ENCODE results near the gene F2RL3.
A peak's percentile ranks its signal among the peaks of the same experiment; 100 is the strongest.
"Not testable (repeated sequence)": the region's sequence is repeated elsewhere in the genome, so short reads cannot be mapped to it uniquely, and the experiment has no call there.

F2RL3 gene

GRCh38 chr19:16872728-16873127, 16.1 kb upstream of the F2RL3 start:
- in situ Hi-C loops (cut with HindIII; ENCODE audit: low sequenced_read_pairs): no loop called here
- H3K4me3 ChIP-seq (ENCODE audit: low read depth, low read length): no peak overlapping the region
- TF ChIP-seq, protein P1, sequence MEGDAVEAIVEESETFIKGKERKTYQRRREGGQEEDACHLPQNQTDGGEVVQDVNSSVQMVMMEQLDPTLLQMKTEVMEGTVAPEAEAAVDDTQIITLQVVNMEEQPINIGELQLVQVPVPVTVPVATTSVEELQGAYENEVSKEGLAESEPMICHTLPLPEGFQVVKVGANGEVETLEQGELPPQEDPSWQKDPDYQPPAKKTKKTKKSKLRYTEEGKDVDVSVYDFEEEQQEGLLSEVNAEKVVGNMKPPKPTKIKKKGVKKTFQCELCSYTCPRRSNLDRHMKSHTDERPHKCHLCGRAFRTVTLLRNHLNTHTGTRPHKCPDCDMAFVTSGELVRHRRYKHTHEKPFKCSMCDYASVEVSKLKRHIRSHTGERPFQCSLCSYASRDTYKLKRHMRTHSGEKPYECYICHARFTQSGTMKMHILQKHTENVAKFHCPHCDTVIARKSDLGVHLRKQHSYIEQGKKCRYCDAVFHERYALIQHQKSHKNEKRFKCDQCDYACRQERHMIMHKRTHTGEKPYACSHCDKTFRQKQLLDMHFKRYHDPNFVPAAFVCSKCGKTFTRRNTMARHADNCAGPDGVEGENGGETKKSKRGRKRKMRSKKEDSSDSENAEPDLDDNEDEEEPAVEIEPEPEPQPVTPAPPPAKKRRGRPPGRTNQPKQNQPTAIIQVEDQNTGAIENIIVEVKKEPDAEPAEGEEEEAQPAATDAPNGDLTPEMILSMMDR (IDR thresholded peaks at IDR 0.05; ENCODE audit: low read depth, low read length): no peak
- DNase-seq (ENCODE audit: low read depth, low spot score): no peak

DNA sequence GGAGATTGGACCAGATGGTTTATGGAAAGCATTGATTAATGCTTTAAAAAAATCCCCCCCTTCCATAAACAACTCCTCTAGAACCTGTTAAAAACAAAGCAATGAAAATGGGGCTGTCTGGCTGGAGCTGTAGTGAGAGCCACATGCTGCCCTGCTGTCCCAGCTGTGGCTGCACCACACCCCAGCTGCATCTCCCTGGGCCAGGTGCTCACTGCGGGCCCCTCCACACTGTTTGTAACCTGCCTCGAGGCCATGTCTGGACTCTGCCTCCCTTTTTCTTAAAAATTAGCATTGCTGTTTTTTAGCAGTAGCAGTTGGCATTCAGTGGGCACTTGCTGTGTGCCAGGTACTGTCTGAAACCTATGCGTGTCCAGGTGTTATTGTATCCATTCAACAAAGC, 15.2 kb upstream of the F2RL3 start:
- H3K4me3 ChIP-seq (ENCODE audit: low read depth, low read length): no peak overlapping the region
- in situ Hi-C loops (cut with HindIII; ENCODE audit: low sequenced_read_pairs): no loop called here
- TF ChIP-seq, protein P1 (IDR thresholded peaks at IDR 0.05; ENCODE audit: low read depth, low read length): no peak
- no peak for DNase-seq (ENCODE audit: low read depth, low spot score)

GRCh38 chr19:16874250-16874977, 14.4 kb upstream of the F2RL3 start:
- in situ Hi-C loops (cut with HindIII; ENCODE audit: low sequenced_read_pairs): no loop called here
- H3K4me3 ChIP-seq (ENCODE audit: low read depth, low read length): no peak overlapping the region
- no peak for DNase-seq (ENCODE audit: low read depth, low spot score)
- TF ChIP-seq, protein P1 (IDR thresholded peaks at IDR 0.05; ENCODE audit: low read depth, low read length): no peak

DNA sequence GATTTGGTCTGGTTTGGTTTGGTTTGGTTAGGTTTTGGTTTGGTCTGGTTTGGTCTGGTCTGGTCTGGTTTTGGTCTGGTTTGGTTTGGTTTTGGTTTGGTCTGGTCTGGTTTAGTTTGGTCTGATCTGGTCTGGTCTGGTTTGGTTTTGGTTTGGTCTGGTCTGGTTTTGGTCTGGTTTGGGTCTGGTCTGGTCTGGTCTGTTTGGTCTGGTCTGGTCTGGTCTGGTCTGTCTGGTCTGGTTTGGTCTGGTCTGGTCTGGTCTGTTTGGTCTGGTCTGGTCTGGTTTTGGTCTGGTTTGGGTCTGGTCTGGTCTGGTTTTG, 13.9 kb upstream of the F2RL3 start:
- DNase-seq (ENCODE audit: low read depth, low spot score); in situ Hi-C loops (cut with HindIII; ENCODE audit: low sequenced_read_pairs); H3K4me3 ChIP-seq (ENCODE audit: low read depth, low read length): not testable (repeated sequence)

GRCh38 chr19:16875584-16876555, 12.9 kb upstream of the F2RL3 start:
- no peak for DNase-seq (ENCODE audit: low read depth, low spot score)
- TF ChIP-seq, protein P1 (IDR thresholded peaks at IDR 0.05; ENCODE audit: low read depth, low read length): no peak
- in situ Hi-C loops (cut with HindIII; ENCODE audit: low sequenced_read_pairs): no loop called here
- no peak overlapping the region for H3K4me3 ChIP-seq (ENCODE audit: low read depth, low read length)

GRCh38 chr19:16876904-16877361, 11.9 kb upstream of the F2RL3 start:
- in situ Hi-C loops (cut with HindIII; ENCODE audit: low sequenced_read_pairs): no loop called here
- peak; percentile 64 for DNase-seq (ENCODE audit: low read depth, low spot score)
- TF ChIP-seq, protein P1 (IDR thresholded peaks at IDR 0.05; ENCODE audit: low read depth, low read length): no peak
- H3K4me3 ChIP-seq (ENCODE audit: low read depth, low read length): no peak overlapping the region

DNA sequence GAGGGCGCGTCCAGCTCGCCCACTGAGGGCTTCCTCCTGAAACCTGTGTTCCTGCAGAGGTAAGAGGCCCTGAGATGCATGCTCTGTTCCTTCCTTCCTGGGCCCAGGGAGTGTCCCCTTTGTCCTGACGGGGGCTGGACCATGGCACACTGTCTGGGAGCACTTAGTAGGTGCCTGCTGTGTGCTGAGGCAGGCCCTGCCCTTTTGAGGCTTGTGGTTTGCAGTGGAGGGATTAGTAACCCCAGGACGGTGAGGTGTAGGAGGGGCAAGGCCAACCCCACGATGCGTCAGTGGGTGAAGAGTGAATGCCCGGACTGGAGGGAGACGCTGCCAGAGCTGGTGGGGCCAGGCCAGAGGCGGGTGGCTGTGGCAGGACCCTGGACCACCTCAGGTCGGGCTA, 11.2 kb upstream of the F2RL3 start:
- TF ChIP-seq, protein P1 (IDR thresholded peaks at IDR 0.05; ENCODE audit: low read depth, low read length): no peak
- in situ Hi-C loops (cut with HindIII; ENCODE audit: low sequenced_read_pairs): no loop called here
- no peak for DNase-seq (ENCODE audit: low read depth, low spot score)
- H3K4me3 ChIP-seq (ENCODE audit: low read depth, low read length): no peak overlapping the region
